ENCODE measurements around the gene ENO1. TPM values are rescaled to one million over a fixed set of nuclear protein-coding genes. Genes with fewer than 3 reads are reported as not detected.

The ENO1 gene
- total and polyA plus RNA-seq, 2 of the 8 experiments (the other 6 are each of a cell fraction or from before 2014, with no cell fraction given), result 1,763 to 2,117 TPM

DNA sequence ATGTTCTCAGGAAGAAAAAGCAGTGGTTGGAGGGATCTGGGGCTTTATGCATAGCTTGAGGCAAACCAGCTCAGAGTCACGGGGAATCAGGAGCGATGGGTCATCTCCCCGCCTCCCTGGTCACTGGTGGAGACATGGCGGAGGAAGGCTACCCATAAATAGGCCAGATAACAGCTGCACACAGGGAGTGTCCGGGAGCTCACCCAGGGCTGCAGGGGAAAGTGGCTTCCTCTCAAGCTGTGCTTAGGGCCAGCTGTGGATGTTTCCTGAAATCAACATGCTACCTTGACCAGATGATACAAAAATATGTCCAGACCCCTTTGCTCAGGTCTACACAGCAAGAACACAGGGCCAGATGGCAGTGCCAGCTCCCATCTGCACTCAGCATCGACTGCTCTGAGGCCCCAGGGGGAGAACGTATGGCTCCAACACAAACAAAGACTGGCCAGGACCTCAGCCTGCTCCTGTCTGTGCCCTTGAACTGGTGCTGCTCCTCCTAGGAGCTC is 33.9 kb downstream of the ENO1 start (continued):
- TF ChIP-seq HDAC2 (IDR thresholded peaks at IDR 0.05; ENCODE audit: borderline replicate concordance in 1 of 2, low read depth in 2 of 2, low read length in 2 of 2) (no peak), BCL11A (IDR thresholded peaks at IDR 0.05; ENCODE audit: low read depth in 2 of 2, low read length in 2 of 2) (no peak), RAD21 (IDR thresholded peaks at IDR 0.05 in 1 of 2, conservative IDR thresholded peaks at IDR 0.05 in 1 of 2; ENCODE audit: low read depth in 2 of 2, low read length in 2 of 2) (no peak), FOSL1 (IDR thresholded peaks at IDR 0.05; ENCODE audit: insufficient read depth, low read depth, low read length) (no peak), SIX5 (IDR thresholded peaks at IDR 0.05; ENCODE audit: low read depth, low read length) (no peak)

Data from H1 (cell line).